Measurements from ENCODE around the gene ZNF438. TPM values are rescaled to one million over a fixed set of nuclear protein-coding genes. Genes with fewer than 3 reads are reported as not detected.
"Not testable (repeated sequence)": the region's sequence is repeated elsewhere in the genome, so short reads cannot be mapped to it uniquely, and the experiment has no call there.

The ZNF438 gene
- total and polyA plus RNA-seq, 2 donors (not counting 1 experiment from before 2014, with no cell fraction given): 4.7 to 6.6 TPM

- H3K4me1 ChIP-seq (ENCODE audit: control insufficient read depth, extremely low read depth, insufficient read depth, low read length): no peaks in the 10 kb centered on the region
- DNase-seq (ENCODE audit: low read depth in 2 of 2): no peak
- H3K9me3 ChIP-seq (ENCODE audit: control insufficient read depth, insufficient read depth, low read depth, low read length): no peaks in the 10 kb centered on the region
- H3K79me2 ChIP-seq (ENCODE audit: control insufficient read depth, insufficient read depth, low read length): no peaks in the 10 kb centered on the region
- no peak overlapping the region for H2AFZ ChIP-seq (ENCODE audit: low read length)
- no peaks in the 10 kb centered on the region for H4K20me1 ChIP-seq (ENCODE audit: control insufficient read depth, extremely low read depth, insufficient read depth, low read length)
- no peaks in the 10 kb centered on the region for H3K27me3 ChIP-seq (ENCODE audit: control insufficient read depth, insufficient read depth, low read length)
- no peak overlapping the region for H3K4me2 ChIP-seq (ENCODE audit: extremely low read depth, insufficient read depth, low read length)
- TF ChIP-seq EZH2 (IDR thresholded peaks at IDR 0.05; ENCODE audit: low read length, missing control alignments) (no peak), CTCF (conservative IDR thresholded peaks at IDR 0.05 in 1 of 2, IDR thresholded peaks at IDR 0.05 in 1 of 2; ENCODE audit: low read depth in 1 of 2, low read length in 2 of 2) (no peak)
- H3K9ac ChIP-seq (ENCODE audit: insufficient read depth, low read length): no peak overlapping the region
- no peaks in the 10 kb centered on the region for H3K36me3 ChIP-seq (ENCODE audit: control insufficient read depth, insufficient read depth, low read length)
- H3K27ac ChIP-seq (ENCODE audit: insufficient read depth, low read length): no peak overlapping the region
- H3K4me3 ChIP-seq (replicated peaks in 1 of 4; ENCODE audit: control extremely low read depth in 1 of 4, insufficient read depth in 1 of 4, low read depth in 3 of 4, low read length in 4 of 4): no peak overlapping the region
Observed at GRCh38 chr10:30903397-30904138, 128.1 kb downstream of the ZNF438 start.

- Histone ChIP-seq H3K27me3 (ENCODE audit: control insufficient read depth, insufficient read depth, low read length) (no peaks in the 10 kb centered on the region), H3K9me3 (ENCODE audit: control insufficient read depth, insufficient read depth, low read depth, low read length) (no peaks in the 10 kb centered on the region), H2AFZ (ENCODE audit: low read length) (no peak overlapping the region), H3K4me1 (ENCODE audit: control insufficient read depth, extremely low read depth, insufficient read depth, low read length) (no peaks in the 10 kb centered on the region), H3K4me3 (replicated peaks in 1 of 4; ENCODE audit: control extremely low read depth in 1 of 4, insufficient read depth in 1 of 4, low read depth in 3 of 4, low read length in 4 of 4) (no peak overlapping the region), H3K36me3 (ENCODE audit: control insufficient read depth, insufficient read depth, low read length) (no peaks in the 10 kb centered on the region), H3K27ac (ENCODE audit: insufficient read depth, low read length) (no peak overlapping the region), H3K79me2 (ENCODE audit: control insufficient read depth, insufficient read depth, low read length) (no peaks in the 10 kb centered on the region), H4K20me1 (ENCODE audit: control insufficient read depth, extremely low read depth, insufficient read depth, low read length) (no peaks in the 10 kb centered on the region), H3K9ac (ENCODE audit: insufficient read depth, low read length) (no peak overlapping the region), H3K4me2 (ENCODE audit: extremely low read depth, insufficient read depth, low read length) (no peak overlapping the region)
- DNase-seq (ENCODE audit: low read depth in 2 of 2): no peak
- TF ChIP-seq EZH2 (IDR thresholded peaks at IDR 0.05; ENCODE audit: low read length, missing control alignments) (no peak), CTCF (conservative IDR thresholded peaks at IDR 0.05 in 1 of 2, IDR thresholded peaks at IDR 0.05 in 1 of 2; ENCODE audit: low read depth in 1 of 2, low read length in 2 of 2) (no peak)
Observed at GRCh38 chr10:30902621-30903396, 128.9 kb downstream of the ZNF438 start.

- not testable (repeated sequence) for H3K4me2 ChIP-seq (ENCODE audit: extremely low read depth, insufficient read depth, low read length); H3K79me2 ChIP-seq (ENCODE audit: control insufficient read depth, insufficient read depth, low read length); H3K4me1 ChIP-seq (ENCODE audit: control insufficient read depth, extremely low read depth, insufficient read depth, low read length); H3K4me3 ChIP-seq (replicated peaks in 1 of 4; ENCODE audit: control extremely low read depth in 1 of 4, insufficient read depth in 1 of 4, low read depth in 3 of 4, low read length in 4 of 4); H4K20me1 ChIP-seq (ENCODE audit: control insufficient read depth, extremely low read depth, insufficient read depth, low read length); H3K9ac ChIP-seq (ENCODE audit: insufficient read depth, low read length); H3K27ac ChIP-seq (ENCODE audit: insufficient read depth, low read length); H2AFZ ChIP-seq (ENCODE audit: low read length); H3K9me3 ChIP-seq (ENCODE audit: control insufficient read depth, insufficient read depth, low read depth, low read length); DNase-seq (ENCODE audit: low read depth in 2 of 2); H3K27me3 ChIP-seq (ENCODE audit: control insufficient read depth, insufficient read depth, low read length); H3K36me3 ChIP-seq (ENCODE audit: control insufficient read depth, insufficient read depth, low read length)
Observed at GRCh38 chr10:30901487-30901886, 130.2 kb downstream of the ZNF438 start.
